T1000 (cell line): ENCODE results near the gene ERFE.
"Not testable (repeated sequence)": the region's sequence is repeated elsewhere in the genome, so short reads cannot be mapped to it uniquely, and the experiment has no call there.

Experiments used
- DNase-seq: peaks from one replicate; lab custom pipeline; 2025; ENCODE audit warnings: mixed read lengths; lab: John Stamatoyannopoulos, UW

Gene ERFE

GRCh38 chr2:238168196-238169047 lies 9.7 kb downstream of the ERFE start:
- no peak for DNase-seq

- peak; percentile 20 for DNase-seq
Observed at GRCh38 chr2:238169048-238169707, 10.4 kb downstream of the ERFE start.

GRCh38 chr2:238169708-238170251 lies 11.0 kb downstream of the ERFE start:
- DNase-seq: peak; percentile 22

DNA sequence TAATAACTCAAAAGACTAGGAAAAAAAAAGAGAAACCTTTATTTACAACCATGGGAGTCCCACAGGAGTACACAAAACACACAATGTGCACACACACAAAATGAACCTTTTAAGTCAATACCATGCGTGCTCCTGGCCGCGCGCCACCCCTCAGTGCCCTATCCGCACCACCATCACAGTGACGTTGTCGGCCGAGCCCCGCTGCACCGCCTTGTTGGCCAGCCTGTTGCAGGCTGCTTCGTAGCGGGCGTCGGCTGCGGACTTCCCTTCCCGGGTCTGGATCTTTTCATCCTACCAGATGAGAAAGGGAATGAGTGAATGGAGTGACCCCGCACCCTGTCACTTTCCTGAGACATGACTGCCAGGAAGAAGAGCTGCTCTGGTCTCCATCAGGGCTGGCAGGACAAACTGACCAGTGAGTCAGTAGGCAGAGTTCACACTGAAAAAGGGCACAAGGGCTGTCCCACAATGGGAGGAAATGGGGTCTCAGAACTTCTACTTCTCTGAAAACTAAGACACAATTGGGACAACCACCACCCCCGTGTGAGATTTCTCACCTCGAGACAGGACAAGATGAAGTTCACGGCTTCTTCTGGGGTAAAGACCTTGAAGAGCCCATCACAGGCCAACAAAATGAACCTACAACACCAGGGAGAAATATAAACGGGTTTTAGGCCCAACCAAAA lies 11.8 kb downstream of the ERFE start:
- no peak for DNase-seq

DNA sequence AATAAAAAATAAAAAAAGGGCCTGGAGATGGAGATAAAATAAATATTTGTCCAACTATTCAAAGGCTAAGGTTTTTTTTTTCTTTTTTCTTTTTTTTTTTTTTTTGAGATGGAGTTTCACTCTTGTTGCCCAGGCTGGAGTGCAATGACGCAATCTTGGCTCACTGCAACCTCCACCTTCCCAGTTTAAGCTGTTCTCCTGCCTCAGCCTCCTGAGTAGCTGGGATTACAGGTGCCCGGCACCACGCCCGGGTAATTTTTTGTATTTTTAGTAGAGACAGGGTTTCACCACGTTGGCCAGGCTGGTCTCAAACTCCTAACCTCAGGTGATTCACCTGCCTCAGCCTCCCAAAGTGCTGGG lies 12.3 kb downstream of the ERFE start:
- not testable (repeated sequence) for DNase-seq

- no peak for DNase-seq
Observed at GRCh38 chr2:238171575-238172187, 12.9 kb downstream of the ERFE start.

DNA sequence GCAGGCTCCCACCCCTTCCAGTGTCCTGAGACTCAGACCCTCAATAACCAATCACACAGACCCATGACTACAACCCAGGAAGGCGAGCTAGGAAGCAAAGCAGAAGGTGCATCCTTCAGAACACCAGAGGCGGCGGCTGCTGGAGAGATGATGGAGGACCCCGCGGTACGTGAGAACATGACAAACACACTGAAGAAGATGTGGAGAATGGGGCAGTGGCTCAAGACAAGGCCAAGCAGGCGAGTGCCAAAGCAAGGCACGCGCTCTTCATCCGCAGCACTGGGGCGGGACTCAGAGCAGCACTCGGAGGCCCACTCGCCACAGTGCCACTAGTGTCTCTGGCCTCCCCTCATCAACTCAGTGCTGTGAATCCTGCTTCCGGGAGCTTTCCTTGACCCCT lies 13.7 kb downstream of the ERFE start:
- DNase-seq: no peak

GRCh38 chr2:238173692-238174091 lies 14.9 kb downstream of the ERFE start:
- DNase-seq: no peak

DNA sequence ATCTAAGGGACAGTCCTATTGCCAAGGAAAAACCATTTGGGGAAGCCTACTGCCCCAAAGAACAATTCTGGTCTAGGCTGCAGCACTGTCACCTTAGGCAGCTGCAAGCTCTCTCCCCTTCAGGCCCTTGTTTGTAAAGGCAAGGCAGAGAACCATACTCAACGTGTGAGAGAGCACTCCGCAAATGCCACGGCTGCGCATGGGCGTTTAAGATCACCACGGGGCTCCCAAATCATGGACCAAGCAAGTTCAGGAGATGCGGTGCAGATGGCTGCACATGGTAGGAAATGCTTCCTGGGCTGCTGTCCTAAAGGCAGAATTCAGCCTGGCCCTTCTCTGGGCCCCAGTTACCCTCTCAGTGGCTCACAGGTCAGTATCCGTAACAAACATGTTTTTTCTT lies 15.5 kb downstream of the ERFE start:
- no peak for DNase-seq

DNA sequence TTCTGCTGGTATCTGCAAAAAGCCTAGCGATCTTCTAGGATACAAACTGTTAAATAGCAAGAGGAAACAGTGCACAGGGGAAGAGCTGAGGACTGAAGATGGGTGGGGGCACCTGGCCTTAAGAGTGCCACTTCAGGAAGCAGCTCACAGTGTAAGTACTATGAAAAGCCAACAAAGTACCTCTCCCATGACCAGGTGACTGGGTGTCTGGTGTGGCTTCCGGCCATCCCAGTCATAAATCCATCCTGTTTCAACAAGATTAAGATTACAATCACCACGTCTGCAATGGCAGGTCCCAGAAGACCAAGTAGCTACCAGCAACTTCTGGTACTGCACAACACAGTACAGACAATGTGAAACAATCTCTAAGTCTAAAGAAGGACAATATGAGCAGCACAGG lies 15.9 kb downstream of the ERFE start:
- DNase-seq: no peak

DNA sequence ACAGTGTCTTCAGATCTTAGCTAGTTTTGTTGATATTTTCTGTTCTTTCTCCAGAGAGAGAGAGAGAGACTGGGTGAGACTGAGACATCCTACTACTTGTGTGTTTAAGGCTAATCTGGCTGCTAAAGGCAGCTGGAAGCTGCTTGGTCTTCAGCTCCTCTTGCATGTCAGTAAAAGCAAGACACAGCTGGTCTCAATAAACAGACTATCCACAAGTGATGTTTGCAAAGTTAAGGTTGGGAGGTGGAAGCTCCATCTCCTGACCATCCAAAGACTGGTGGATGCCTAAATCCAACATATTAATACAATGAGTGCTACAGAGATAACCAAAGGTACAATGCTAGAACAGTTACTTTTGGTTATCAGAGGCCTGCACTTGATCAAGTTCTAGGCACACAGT lies 17.8 kb downstream of the ERFE start:
- DNase-seq: no peak

GRCh38 chr2:238180554-238180953 lies 21.8 kb downstream of the ERFE start:
- no peak for DNase-seq

- no peak for DNase-seq
Observed at GRCh38 chr2:238182362-238182761, 23.6 kb downstream of the ERFE start.

- DNase-seq: no peak
Observed at GRCh38 chr2:238183821-238184220, 25.1 kb downstream of the ERFE start.

- DNase-seq: no peak
Observed at GRCh38 chr2:238187618-238188548, 29.1 kb downstream of the ERFE start.

GRCh38 chr2:238190445-238190844 lies 31.7 kb downstream of the ERFE start:
- DNase-seq: no peak

- no peak for DNase-seq
Observed at GRCh38 chr2:238202326-238203093, 43.7 kb downstream of the ERFE start.

GRCh38 chr2:238203094-238203972 lies 44.6 kb downstream of the ERFE start, which contains the start of gene ILKAP:
Gene ILKAP, minus strand, starts transcription at chr2:238203695. Its CDS starts 142 bp downstream, at chr2:238203553.
- peak; percentile 73 for DNase-seq
